ENCODE results near the gene UGT1A7.
"Not testable (repeated sequence)": the region's sequence is repeated elsewhere in the genome, so short reads cannot be mapped to it uniquely, and the experiment has no call there.

The UGT1A7 gene

GRCh38 chr2:233711312-233712008 lies 29.8 kb downstream of the UGT1A7 start:
- DNase-seq (ENCODE audit: insufficient read length, low spot score): peak; percentile 69
- peak; percentile 75 for FAIRE-seq

GRCh38 chr2:233712611-233713261 lies 31.0 kb downstream of the UGT1A7 start, which contains the start of gene UGT1A5:
Gene UGT1A5, plus strand, starts transcription at chr2:233712907. Its CDS starts 85 bp downstream, at chr2:233712992.
- FAIRE-seq: no peak

GRCh38 chr2:233713262-233713615 lies 31.5 kb downstream of the UGT1A7 start:
- FAIRE-seq (no peak), DNase-seq (ENCODE audit: insufficient read length, low spot score) (no peak)

More at GRCh38 chr2:233712611-233713261, 31.0 kb downstream of the UGT1A7 start, which contains the start of gene UGT1A5:
- no peak for DNase-seq (ENCODE audit: insufficient read length, low spot score)

DNA sequence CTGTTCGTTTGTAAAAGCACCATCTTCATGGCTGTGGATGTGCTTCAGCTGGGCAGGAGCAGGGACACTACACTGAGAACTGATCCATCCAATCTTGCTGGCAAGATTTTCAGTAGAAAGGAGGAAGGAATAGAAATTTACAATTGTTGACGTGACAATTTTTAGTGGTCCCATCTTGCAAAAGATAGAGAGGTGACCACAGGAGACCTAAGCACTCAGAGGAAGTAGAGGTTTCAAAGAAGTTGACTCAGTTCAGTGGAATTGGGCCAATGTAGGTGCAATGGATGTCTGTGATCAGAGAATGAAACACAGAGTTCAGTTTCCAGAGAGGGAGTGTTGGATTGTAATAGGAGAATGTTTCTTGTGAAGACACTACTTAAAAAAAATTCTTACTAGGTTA lies 32.4 kb downstream of the UGT1A7 start:
- FAIRE-seq: no peak

DNA sequence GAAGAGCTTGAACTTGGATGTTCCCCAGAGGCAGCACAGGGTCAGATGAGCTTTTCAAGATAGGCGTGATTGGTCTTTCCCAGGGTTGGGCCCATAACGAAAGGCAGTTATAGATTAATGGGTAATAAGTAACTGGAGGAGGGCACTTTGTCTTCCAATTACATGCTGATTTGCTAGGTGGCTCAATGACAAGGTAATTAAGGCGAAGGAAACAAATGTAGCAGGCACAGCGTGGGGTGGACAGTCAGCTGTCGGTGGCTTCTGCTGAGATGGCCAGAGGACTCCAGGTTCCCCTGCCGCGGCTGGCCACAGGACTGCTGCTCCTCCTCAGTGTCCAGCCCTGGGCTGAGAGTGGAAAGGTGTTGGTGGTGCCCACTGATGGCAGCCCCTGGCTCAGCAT lies 36.9 kb downstream of the UGT1A7 start, which contains the start of gene UGT1A4:
Gene UGT1A4 (plus strand): TSS at position 185 of the 400 bp plus-strand sequence. CDS start 85 bp downstream, at position 270.
- no peak for DNase-seq (ENCODE audit: insufficient read length, low spot score)
- no peak for FAIRE-seq

More for the DNA sequence above, 32.4 kb downstream of the UGT1A7 start:
- no peak for DNase-seq (ENCODE audit: insufficient read length, low spot score)

DNA sequence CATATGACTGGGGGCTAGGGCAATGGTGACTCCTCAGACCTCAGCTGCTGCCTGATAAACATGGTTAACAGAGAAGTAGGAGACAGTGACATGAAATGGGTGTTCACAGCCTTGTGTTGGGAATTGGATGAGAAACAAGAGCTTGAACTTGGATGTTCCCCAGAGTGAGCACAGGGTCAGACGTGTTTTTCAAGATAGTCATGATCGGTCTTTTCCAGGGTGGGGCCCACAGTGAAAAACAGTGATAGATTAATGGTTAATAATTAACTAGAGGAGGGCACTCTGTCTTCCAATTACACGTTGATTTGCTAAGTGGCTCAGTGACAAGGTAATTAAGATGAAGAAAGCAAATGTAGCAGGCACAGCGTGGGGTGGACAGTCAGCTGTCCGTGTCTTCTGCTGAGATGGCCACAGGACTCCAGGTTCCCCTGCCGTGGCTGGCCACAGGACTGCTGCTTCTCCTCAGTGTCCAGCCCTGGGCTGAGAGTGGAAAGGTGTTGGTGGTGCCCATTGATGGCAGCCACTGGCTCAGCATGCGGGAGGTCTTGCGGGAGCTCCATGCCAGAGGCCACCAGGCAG lies 47.1 kb downstream of the UGT1A7 start, which contains the start of gene UGT1A3:
Gene UGT1A3 (plus strand): TSS at position 320 of the 579 bp plus-strand sequence. CDS start 85 bp downstream, at position 405.
- DNase-seq (ENCODE audit: insufficient read length, low spot score) (no peak), FAIRE-seq (no peak)

- peak; percentile 38 for FAIRE-seq
- not testable (repeated sequence) for DNase-seq (ENCODE audit: insufficient read length, low spot score)
Observed at GRCh38 chr2:233736868-233737653, 55.4 kb downstream of the UGT1A7 start.

- DNase-seq (ENCODE audit: insufficient read length, low spot score) (no peak), FAIRE-seq (no peak)
Observed at GRCh38 chr2:233740870-233741269, 59.2 kb downstream of the UGT1A7 start.

GRCh38 chr2:233743464-233744259 lies 62.0 kb downstream of the UGT1A7 start:
- DNase-seq (ENCODE audit: insufficient read length, low spot score) (no peak), FAIRE-seq (no peak)

- DNase-seq (ENCODE audit: insufficient read length, low spot score) (no peak), FAIRE-seq (no peak)
Observed at GRCh38 chr2:233745073-233745755, 63.5 kb downstream of the UGT1A7 start.

DNA sequence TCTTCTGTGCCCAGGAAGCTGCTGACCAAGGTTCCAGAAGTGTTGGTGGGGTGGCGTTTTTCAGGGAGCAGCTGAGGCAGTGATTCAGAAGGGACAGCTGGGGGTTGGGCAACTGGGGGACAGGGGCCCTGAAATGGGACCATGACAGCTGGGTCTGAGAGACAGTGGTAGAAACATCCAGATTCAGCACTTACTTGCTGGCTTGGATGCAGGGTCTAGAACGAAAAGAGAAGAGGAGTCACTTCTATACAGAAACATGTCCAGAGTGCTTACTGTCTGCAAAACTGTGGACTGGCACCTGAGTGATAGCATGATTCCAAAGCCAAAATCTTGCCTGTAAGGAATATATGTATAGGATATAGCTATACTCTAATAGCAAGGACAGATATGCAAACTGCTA lies 64.1 kb downstream of the UGT1A7 start:
- DNase-seq (ENCODE audit: insufficient read length, low spot score); FAIRE-seq: not testable (repeated sequence)

DNA sequence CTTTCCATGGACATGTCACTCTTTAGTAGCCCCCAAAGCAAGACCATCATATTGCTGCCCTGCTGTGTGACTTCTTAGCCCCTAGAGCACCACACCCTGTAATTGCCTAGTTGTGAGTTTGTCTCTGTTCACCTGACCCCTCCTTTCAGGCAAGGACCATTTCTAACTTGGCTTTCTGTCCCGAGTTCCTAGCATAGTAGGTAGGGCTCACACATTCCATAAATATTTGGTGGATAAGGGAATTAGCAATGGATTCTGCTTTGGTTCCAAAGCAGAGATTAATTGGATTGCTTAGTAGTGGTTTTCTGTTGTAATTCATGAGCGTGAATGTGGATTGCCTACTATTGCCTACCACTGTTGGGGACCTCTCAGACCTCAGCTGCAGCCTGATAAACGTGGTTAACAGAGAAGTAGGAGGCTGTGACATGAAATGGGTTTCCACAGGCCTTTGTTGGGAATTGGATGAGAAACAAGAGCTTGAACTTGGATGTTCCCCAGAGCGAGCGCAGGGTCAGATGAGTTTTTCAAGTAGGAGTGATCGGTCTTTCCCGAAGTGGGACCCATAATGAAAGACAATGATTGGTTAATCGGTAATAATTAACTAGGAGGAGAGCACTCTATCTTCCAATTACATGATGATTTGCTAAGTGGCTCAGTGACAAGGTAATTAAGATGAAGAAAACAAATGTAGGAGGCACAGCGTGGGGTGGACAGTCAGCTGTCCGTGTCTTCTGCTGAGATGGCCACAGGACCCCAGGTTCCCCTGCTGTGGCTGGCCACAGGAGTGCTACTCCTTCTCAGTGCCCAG lies 65.0 kb downstream of the UGT1A7 start:
- FAIRE-seq (no peak), DNase-seq (ENCODE audit: insufficient read length, low spot score) (no peak)

- DNase-seq (ENCODE audit: insufficient read length, low spot score): no peak
Observed at GRCh38 chr2:233747283-233747544, 65.5 kb downstream of the UGT1A7 start.

GRCh38 chr2:233750689-233751088 lies 69.0 kb downstream of the UGT1A7 start:
- DNase-seq (ENCODE audit: insufficient read length, low spot score); FAIRE-seq: not testable (repeated sequence)

More at GRCh38 chr2:233747283-233747544, 65.5 kb downstream of the UGT1A7 start:
- no peak for FAIRE-seq

DNA sequence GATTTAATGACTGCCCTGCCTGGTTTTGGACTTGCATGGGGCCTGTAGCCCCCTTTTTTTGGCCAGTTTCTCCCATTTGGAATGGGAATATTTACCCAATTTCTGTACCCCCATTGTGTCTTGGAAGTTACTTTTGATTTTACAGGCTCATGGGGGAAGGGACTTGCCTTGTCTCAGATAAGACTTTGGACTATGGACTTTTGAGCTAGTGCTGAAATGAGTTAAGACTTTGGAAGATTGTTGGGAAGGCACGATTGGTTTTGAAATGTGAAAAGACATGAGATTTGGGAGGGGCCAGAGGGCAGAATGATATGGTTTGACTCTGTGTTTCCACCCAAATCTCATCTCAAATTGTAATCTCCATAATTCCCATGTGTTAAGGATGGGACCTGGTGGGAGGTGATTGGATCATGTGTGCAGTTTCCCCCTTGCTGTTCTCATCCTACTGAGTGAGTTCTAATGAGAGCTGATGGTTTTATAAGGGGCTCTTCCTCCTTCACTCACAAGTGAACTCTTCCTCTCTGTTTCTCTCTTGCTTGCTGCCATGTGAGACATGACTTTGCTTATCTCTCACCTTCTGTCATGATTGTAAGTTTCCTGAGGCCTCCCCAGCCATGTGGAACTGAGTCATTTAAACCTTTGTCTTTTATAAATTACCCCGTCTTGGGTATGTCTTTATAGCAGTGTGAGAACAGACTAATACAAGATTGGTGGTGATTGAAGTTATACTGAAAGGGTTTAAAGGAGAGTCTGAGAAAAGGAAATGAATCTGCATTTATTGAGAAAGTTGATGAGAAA lies 69.7 kb downstream of the UGT1A7 start:
- not testable (repeated sequence) for FAIRE-seq; DNase-seq (ENCODE audit: insufficient read length, low spot score)

GRCh38 chr2:233754872-233755611 lies 73.3 kb downstream of the UGT1A7 start:
- DNase-seq (ENCODE audit: insufficient read length, low spot score) (no peak), FAIRE-seq (no peak)

GRCh38 chr2:233756429-233757081 lies 74.9 kb downstream of the UGT1A7 start:
- FAIRE-seq: no peak

More at GRCh38 chr2:233756429-233757081, 74.9 kb downstream of the UGT1A7 start:
- DNase-seq (ENCODE audit: insufficient read length, low spot score): no peak

Data from HTR-8/SVneo (cell line).